GM13977 (cell line): Measurements from ENCODE around the gene NEXN.

Experiments used
- DNase-seq: peaks from one replicate; pipeline ENCODE4 v3.0.0; 2012; ENCODE audit warnings: low spot score
- in situ Hi-C: fragments of 300-500 bp; cut with MboI; formaldehyde crosslinking; loops from one replicate; pipeline ENCODE4 v1.12.0; 2022; ENCODE audit warnings: low sequenced_read_pairs, low pct_unique_long_range_greater_than_20kb, mixed read lengths, inconsistent platforms; ENCODE audit not compliant: unreplicated experiment
- TF ChIP-seq, protein P1 (sequence below): IDR thresholded peaks from 2 replicates; pipeline ENCODE4 v1.5.1; 2012; ENCODE audit warnings: mild to moderate bottlenecking, control low read depth; ENCODE audit not compliant: insufficient read depth; ENCODE audit errors: extremely low read depth, missing control alignments

NEXN gene

DNA sequence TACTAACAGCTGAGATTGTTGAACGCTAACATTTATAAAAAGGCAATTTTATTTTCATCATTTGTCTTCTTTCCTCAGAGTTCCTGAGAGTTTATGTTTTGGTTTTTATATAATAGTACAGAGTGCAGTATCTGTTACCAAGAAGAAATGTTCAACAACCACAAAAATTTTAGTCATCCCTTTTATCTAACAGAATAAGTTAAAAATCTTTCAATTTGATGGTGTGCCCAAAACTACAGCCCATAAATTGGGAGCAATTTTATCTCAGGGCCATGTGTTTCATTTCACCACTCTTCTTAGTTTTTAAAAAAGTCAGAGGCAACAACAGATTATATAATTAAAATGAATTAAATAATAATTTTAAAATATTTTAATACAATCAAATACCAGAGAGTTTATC, 37.1 kb downstream of the NEXN start:
- in situ Hi-C loops, result no loop called here
- no peak for DNase-seq
- TF ChIP-seq, protein P1, sequence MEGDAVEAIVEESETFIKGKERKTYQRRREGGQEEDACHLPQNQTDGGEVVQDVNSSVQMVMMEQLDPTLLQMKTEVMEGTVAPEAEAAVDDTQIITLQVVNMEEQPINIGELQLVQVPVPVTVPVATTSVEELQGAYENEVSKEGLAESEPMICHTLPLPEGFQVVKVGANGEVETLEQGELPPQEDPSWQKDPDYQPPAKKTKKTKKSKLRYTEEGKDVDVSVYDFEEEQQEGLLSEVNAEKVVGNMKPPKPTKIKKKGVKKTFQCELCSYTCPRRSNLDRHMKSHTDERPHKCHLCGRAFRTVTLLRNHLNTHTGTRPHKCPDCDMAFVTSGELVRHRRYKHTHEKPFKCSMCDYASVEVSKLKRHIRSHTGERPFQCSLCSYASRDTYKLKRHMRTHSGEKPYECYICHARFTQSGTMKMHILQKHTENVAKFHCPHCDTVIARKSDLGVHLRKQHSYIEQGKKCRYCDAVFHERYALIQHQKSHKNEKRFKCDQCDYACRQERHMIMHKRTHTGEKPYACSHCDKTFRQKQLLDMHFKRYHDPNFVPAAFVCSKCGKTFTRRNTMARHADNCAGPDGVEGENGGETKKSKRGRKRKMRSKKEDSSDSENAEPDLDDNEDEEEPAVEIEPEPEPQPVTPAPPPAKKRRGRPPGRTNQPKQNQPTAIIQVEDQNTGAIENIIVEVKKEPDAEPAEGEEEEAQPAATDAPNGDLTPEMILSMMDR, result no peak

DNA sequence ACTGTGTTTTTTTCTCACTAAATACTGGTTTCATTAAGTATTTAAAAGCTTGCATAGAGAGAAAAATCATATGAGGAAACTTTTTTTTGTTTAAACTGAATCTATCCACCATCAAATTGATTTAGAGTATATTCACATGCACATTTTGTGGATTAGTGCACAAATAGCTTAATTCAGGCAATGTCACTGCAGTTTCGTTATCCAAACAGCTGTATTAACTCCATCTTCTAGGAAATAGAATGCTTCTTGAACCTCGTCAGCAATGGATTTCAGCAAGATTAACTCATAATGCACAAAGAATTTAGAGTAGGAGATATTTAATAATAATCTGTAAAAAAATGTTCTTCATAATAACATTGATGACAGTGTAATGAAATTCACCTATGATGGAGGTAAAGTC, 37.5 kb downstream of the NEXN start:
- no peak for DNase-seq
- in situ Hi-C loops, result no loop called here
- TF ChIP-seq, protein P1, result no peak

DNA sequence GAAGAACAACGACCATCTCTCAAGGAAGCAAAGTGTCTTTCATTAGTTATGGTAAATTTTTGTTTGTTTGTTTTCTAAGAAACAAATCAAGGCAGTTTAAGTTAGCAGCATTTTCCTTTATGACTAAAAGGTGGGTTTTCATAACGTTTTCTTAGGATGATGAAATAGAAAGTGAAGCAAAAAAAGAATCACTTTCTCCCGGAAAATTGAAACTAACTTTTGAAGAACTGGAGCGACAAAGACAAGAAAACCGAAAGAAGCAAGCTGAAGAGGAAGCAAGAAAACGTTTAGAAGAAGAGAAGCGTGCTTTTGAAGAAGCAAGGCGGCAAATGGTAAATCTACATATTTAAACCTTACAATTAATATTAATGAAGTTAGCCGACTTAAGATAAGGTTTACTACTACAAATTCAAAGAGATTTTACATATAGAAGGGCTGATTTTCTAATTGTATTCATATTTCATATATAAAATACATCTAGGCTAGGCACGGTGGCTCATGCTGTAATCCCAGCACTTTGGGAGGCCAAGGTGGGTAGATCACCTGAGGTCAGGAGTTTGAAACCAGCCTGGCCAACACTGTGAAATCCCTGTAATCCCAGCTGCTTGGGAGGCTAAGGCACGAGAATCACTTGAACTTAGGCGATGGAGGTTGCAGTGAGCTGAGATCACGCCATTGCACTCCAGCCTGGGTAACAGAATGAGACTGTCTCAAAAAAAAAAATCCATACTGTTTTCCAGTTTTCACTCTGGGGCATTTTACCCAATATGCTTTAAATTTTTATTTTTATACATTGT, 38.3 kb downstream of the NEXN start:
- TF ChIP-seq, protein P1, result no peak
- in situ Hi-C loops, result no loop called here
- DNase-seq, result peak; percentile 27

DNA sequence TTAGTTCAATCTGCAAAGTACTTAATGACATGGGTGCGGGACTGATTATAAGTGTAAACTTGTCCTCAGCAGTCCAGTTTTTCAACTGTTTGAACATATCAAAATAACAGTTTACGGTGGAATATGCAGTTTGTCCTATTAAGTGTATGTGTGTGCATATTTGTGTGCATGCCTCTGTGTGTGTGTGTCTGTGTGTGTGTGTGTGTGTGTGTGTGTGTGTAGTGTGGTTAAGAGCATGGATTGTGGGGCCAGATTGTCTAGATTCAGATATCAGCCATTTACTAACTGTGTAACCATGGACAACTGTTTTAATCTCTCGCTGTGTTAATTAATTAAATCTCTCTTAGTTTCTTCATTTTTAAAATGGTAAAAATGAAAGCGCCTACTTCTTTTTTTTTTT, 39.0 kb downstream of the NEXN start:
- in situ Hi-C loops, result no loop called here
- TF ChIP-seq, protein P1, result no peak
- no peak for DNase-seq

DNA sequence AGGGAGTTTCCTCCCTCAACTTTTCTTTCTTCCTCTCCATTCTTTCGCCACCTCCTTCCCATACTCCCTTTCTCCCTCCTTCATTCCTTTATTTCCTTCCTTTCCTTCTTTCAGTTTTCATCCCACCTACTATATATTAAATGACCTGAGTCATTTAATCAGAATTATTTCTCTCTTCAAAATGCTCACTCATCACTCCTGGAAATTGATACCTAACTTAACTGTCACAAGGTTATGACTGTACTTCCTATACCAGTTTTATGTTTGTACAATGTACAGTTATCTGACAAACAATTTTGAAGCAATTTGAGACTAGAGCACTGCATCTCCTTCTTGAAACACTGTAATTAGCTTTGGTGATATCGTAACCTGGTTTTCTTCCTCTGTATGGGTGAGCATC, 41.4 kb downstream of the NEXN start:
- TF ChIP-seq, protein P1, result no peak

DNA sequence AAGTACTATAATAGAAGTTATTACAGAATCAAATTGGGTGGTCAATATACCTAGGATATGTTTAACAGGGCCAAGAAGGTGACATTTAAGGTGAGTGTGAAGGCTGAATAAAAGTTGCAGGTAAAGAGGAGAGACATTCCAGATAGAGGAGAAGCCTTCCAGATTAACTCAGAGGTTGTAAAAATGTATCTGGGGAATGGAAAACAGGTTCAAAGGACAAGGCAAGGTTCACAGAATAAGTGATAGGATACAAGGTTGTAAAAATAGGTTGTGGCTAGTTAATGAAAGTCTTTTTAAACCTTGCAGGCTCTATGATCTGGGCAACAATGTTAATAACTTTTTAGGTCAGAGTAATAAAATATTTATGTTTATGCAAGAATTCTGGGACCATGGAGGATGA, 50.2 kb downstream of the NEXN start:
- in situ Hi-C loops, result no loop called here
- TF ChIP-seq, protein P1, result no peak

More for the DNA sequence above, 41.4 kb downstream of the NEXN start:
- no peak for DNase-seq
- in situ Hi-C loops, result no loop called here

More for the DNA sequence above, 50.2 kb downstream of the NEXN start:
- DNase-seq, result no peak
